Measurements from ENCODE around the gene BLTP3A. TPM values are rescaled to one million over a fixed set of nuclear protein-coding genes. Genes with fewer than 3 reads are reported as not detected.
"Not testable (repeated sequence)": the region's sequence is repeated elsewhere in the genome, so short reads cannot be mapped to it uniquely, and the experiment has no call there.

BLTP3A gene
- total and polyA plus RNA-seq, 3 donors from 2014 or later = 34.6 to 44.1 (median 37.0) TPM

DNA sequence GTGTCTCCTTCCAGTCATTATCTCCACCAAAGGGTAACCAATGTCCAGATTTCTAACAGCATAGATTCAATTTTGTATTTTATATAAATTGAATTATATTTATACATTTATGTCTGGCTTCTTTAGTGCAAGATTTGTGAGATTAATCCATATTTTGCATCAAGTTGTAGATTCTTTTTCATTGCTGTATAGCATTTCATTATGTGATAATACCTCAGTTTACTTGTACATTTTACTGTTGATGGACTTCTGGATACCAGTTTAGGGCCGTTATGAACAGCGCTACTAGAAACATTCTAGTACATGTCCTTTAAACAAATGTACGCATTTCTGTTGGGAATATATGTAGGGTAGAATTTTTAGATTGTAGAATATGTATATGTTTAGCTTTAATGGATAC lies 6.2 kb downstream of the BLTP3A start:
- Histone ChIP-seq H3K27me3 (no peaks in the 10 kb centered on the region), H3K9me3 (no peaks in the 10 kb centered on the region), H3K4me3 (no peak overlapping the region), H3K36me3 (ENCODE audit: low read depth, missing control alignments) (no peaks in the 10 kb centered on the region), H3K27ac (no peak overlapping the region), H3K4me1 (peaks cover 6% of the 10 kb centered on the region)
- 95 to 97% methylated on average over 3 of the region's 3 CpGs for WGBS, 2 donors
- no peak for DNase-seq
- intact Hi-C loops (cut with DNase I; ENCODE audit: low total_unique reads) = no loop called here
- TF ChIP-seq POLR2A (IDR thresholded peaks at IDR 0.05) = no peak
- TF ChIP-seq, protein P1, sequence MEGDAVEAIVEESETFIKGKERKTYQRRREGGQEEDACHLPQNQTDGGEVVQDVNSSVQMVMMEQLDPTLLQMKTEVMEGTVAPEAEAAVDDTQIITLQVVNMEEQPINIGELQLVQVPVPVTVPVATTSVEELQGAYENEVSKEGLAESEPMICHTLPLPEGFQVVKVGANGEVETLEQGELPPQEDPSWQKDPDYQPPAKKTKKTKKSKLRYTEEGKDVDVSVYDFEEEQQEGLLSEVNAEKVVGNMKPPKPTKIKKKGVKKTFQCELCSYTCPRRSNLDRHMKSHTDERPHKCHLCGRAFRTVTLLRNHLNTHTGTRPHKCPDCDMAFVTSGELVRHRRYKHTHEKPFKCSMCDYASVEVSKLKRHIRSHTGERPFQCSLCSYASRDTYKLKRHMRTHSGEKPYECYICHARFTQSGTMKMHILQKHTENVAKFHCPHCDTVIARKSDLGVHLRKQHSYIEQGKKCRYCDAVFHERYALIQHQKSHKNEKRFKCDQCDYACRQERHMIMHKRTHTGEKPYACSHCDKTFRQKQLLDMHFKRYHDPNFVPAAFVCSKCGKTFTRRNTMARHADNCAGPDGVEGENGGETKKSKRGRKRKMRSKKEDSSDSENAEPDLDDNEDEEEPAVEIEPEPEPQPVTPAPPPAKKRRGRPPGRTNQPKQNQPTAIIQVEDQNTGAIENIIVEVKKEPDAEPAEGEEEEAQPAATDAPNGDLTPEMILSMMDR (IDR thresholded peaks at IDR 0.05) = no peak

DNA sequence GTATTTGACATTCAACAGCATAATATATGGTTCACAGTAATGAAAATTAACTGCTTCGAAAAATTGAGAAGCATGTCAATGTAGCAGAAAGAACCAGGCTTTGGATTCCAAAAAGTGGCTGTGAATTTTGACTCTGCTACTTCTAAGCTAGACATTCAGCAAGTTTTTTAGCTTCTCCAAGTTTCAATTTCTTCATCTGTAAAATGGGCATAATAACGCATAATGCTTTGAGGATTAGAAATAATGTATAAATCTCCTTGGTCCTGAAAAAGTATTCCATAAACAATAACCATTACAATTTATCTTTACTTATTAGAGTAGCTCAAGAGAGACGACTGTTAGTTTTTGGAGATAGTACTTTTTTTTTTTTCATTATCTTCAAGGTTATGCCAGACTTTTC lies 7.7 kb downstream of the BLTP3A start:
- H3K9me3 ChIP-seq = no peaks in the 10 kb centered on the region
- H3K36me3 ChIP-seq (ENCODE audit: low read depth, missing control alignments) = no peaks in the 10 kb centered on the region
- H3K27me3 ChIP-seq = no peaks in the 10 kb centered on the region
- TF ChIP-seq, protein P1 (IDR thresholded peaks at IDR 0.05) = no peak
- TF ChIP-seq POLR2A (IDR thresholded peaks at IDR 0.05) = no peak
- H3K4me3 ChIP-seq = no peak overlapping the region
- H3K27ac ChIP-seq = no peak overlapping the region
- DNase-seq = no peak
- WGBS, 2 donors = 68 to 73% methylated on average over 3 of the region's 3 CpGs
- intact Hi-C loops (cut with DNase I; ENCODE audit: low total_unique reads) = no loop called here
- H3K4me1 ChIP-seq = peaks cover 3% of the 10 kb centered on the region

DNA sequence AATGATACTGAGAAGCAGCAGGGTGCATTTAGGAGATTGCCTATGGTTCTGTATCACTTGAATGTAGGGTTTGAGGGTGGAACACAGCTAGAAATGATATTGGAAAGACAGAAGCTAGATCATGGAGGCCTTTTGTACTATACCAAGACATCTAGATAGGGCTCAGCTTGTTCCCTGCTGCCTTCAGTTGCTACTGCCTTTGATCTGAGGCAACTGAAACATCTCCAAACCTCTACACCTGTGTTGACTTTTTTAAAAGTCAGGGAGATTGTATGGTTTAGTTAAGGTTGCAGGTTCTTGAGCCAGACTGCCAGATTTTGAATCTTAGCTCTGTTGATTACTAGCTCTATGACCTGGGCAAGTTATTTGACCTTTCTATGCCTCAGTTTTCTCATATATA lies 12.7 kb downstream of the BLTP3A start:
- H3K9me3 ChIP-seq = no peaks in the 10 kb centered on the region
- DNase-seq = no peak
- H3K36me3 ChIP-seq (ENCODE audit: low read depth, missing control alignments) = no peaks in the 10 kb centered on the region
- no peak overlapping the region for H3K4me3 ChIP-seq
- no peak overlapping the region for H3K27ac ChIP-seq
- intact Hi-C loops (cut with DNase I; ENCODE audit: low total_unique reads) = no loop called here
- peaks cover 3% of the 10 kb centered on the region for H3K4me1 ChIP-seq
- TF ChIP-seq, protein P1 (IDR thresholded peaks at IDR 0.05) = no peak
- TF ChIP-seq POLR2A (IDR thresholded peaks at IDR 0.05) = no peak
- H3K27me3 ChIP-seq = no peaks in the 10 kb centered on the region

DNA sequence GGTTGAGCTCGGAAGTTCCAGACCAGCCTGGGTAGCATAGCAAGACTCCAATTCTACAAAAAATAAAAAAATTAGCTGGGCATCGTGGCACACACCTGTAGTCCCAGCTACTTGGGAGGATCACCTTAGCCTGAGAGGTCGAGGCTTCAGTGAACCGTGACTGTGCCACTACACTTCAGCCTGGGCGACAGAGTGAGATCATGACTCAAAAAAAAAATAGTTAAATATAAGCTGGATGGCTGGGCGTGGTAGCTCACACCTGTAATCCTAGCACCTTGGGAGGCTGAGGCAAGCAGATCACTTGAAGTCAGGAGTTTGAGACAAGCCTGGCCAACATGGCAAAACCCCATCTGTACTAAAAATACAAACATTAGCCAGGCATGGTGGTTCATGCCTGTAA lies 13.2 kb downstream of the BLTP3A start:
- DNase-seq; H3K9me3 ChIP-seq; H3K27ac ChIP-seq; intact Hi-C loops (cut with DNase I; ENCODE audit: low total_unique reads); H3K36me3 ChIP-seq (ENCODE audit: low read depth, missing control alignments); H3K4me1 ChIP-seq; H3K27me3 ChIP-seq; H3K4me3 ChIP-seq: not testable (repeated sequence)
- 88 to 96% methylated on average over 6 of the region's 6 CpGs for WGBS, 2 donors

DNA sequence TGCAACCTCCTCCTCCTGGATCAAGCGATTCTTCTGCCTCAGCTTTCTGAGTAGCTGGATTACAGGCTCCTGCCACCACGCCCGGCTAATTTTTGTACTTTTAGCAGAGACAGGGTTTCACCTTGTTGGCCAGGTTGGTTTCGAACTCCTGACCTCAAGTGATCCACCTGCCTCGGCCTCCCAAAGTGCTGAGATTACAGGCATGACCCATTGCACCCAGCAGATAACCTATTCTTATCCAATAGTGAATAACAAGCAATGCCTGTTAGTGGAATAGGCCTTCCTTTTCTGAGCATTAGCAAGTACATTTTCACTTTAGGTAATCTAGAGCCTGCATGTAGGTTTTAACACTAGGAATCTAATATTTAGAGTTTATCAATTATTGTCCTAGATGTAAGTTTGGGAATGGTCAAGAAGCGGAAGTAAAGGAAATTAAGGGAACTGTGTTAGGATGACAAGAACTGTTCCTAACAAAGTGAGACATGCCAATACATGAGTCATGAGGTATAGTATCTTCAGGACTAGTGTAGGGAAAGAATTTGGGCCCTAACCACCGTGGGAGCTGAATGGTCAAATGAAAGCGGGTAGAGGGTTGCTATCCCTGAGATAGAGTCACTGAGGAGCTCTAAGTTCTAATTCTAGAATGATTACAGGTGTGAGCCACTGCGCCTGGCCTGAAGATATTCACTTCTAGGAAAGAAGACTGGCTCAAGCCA lies 15.0 kb downstream of the BLTP3A start:
- no peak for TF ChIP-seq POLR2A (IDR thresholded peaks at IDR 0.05)
- TF ChIP-seq, protein P1 (IDR thresholded peaks at IDR 0.05) = no peak
- no peak for DNase-seq
- Histone ChIP-seq H3K27ac (no peak overlapping the region), H3K27me3 (no peaks in the 10 kb centered on the region), H3K9me3 (no peaks in the 10 kb centered on the region), H3K4me3 (no peak overlapping the region), H3K4me1 (peaks cover 3% of the 10 kb centered on the region), H3K36me3 (ENCODE audit: low read depth, missing control alignments) (no peaks in the 10 kb centered on the region)
- WGBS, 2 donors = 92 to 93% methylated on average over 9 of the region's 9 CpGs
- intact Hi-C loops (cut with DNase I; ENCODE audit: low total_unique reads) = no loop called here

DNA sequence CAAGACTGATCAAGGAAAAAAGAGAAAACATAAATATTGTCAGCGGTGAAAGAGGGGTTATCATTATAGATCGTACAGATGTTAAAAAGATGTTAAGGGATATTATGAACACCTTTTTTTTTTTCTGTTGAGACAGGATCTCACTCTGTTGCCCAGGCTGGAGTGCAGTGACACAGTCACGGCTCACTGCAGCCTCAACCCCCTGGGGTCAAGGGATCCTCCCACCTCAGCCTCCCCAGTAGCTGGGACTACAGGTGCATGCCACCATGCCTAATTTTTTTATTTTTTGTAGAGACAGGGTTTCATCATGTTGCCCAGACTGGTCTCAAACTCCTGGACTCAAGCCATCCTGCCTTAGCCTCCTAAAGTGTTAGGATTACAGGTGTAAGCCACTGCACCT lies 16.6 kb downstream of the BLTP3A start:
- H3K36me3 ChIP-seq (ENCODE audit: low read depth, missing control alignments); H3K4me1 ChIP-seq; intact Hi-C loops (cut with DNase I; ENCODE audit: low total_unique reads); H3K9me3 ChIP-seq; DNase-seq; H3K27me3 ChIP-seq; H3K27ac ChIP-seq; H3K4me3 ChIP-seq: not testable (repeated sequence)
- 93 to 96% methylated on average over 3 of the region's 3 CpGs for WGBS, 2 donors

DNA sequence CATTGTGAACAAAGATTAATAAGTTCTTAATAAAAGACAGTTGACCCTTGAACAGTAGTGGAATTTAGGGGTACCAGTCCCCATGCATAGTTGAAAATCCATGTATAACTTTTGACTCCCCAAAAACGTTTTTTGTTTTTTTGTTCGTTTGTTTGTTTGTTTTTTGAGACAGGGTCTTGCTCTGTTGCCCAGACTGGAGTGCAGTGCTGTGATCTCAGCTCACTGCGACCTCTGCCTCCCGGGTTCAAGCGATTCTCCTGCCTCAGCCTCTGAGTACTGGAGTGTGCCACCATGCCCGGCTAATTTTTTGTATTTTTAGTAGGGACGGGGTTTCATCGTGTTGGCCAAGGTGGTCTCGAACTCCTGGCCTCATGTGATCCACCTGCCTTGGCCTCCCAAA lies 17.5 kb downstream of the BLTP3A start:
- H3K36me3 ChIP-seq (ENCODE audit: low read depth, missing control alignments); intact Hi-C loops (cut with DNase I; ENCODE audit: low total_unique reads); DNase-seq; H3K4me1 ChIP-seq; H3K4me3 ChIP-seq; H3K27ac ChIP-seq; H3K9me3 ChIP-seq; H3K27me3 ChIP-seq: not testable (repeated sequence)
- 85% methylated on average over 9 of the region's 9 CpGs for WGBS, 2 donors
